ENCODE data around the gene CBY1. TPM values are rescaled to one million over a fixed set of nuclear protein-coding genes. Genes with fewer than 3 reads are reported as not detected.

The CBY1 gene
- total RNA-seq, 4 donors from 2014 or later, result 13.6 to 26.0 (median 23.0) TPM

DNA sequence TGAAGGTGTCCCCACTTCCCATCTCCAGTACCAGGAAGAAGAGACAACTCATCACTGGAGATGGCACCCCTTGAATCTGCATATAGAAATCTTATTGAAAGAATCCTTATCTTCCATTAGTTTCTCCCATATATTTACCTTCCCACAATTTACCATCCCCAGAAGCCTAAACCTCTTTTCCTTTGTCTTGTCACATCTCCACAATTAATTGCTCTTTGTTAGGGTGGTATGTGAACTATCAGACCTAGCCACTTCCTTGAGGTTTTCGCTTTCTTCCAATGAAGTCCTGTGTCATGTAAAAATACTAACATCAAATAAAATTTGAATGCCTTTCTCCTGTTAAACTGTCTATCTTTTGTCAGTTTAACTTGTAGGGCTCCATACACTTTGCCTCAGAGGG is 38.2 kb upstream of the CBY1 start:
- intact Hi-C loops (cut with DNase I), result no loop called here

DNA sequence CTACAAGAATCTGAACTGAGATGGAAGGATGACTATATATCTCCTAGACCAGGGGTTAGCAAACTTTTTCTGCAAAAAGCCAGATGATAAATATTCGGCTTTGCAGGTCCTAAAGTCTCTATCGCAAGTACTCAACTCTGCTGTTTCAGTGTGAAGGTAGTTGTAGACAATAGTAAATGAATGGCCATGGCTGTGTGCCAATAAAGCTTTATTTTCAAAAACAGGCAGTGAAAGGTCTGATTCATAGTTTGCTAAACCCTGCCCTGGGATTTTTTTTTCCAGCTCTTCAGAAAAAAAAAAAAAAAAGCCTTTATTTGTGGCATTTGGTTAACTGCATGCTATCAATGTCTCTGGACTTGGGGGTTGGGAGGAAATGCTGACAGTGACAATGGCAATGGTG is 37.8 kb upstream of the CBY1 start:
- Histone ChIP-seq H3K4me1 (no peaks in the 10 kb centered on the region), H3K27ac (no peak overlapping the region), H3K27me3 (no peaks in the 10 kb centered on the region), H3K9me3 (no peaks in the 10 kb centered on the region), H3K36me3 (no peaks in the 10 kb centered on the region), H3K4me3 (replicated peaks in 1 of 3) (no peak overlapping the region)
- 94 to 96% methylated on average over 2 of the region's 2 CpGs for WGBS, 2 donors
- intact Hi-C loops (cut with DNase I), result no loop called here
- no peak for TF ChIP-seq POLR2A (IDR thresholded peaks at IDR 0.05)
- no peak for TF ChIP-seq CTCF (IDR thresholded peaks at IDR 0.05)
- DNase-seq, result no peak

More for the DNA sequence above, 38.2 kb upstream of the CBY1 start:
- Histone ChIP-seq H3K4me1 (no peaks in the 10 kb centered on the region), H3K36me3 (no peaks in the 10 kb centered on the region), H3K27ac (no peak overlapping the region), H3K9me3 (no peaks in the 10 kb centered on the region), H3K4me3 (replicated peaks in 1 of 3) (no peak overlapping the region), H3K27me3 (no peaks in the 10 kb centered on the region)
- TF ChIP-seq CTCF (IDR thresholded peaks at IDR 0.05), result no peak
- TF ChIP-seq POLR2A (IDR thresholded peaks at IDR 0.05), result no peak
- no peak for DNase-seq
- 97 to 100% methylated on average over 1 of the region's 1 CpG for WGBS, 2 donors

DNA sequence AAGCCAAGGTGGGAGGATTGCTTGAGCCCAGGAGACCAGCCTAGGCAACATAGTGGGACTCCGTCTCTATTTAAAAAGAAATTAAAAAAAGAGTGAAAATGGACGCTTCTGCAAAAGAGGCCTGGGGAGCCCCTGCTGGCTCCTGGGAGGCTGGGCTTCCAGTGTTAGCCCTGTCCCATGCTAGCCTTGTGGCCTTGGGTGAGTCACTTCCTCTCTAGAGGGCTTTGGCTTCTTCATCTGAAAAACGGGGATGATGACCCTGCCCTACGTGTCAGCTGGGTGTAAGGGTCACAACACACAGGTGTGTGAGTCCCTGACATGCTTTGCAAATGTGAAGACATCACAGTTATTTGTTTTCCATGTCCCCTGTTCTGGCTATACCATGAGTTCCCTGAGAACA is 33.1 kb upstream of the CBY1 start:
- no peaks in the 10 kb centered on the region for H3K4me1 ChIP-seq
- H3K36me3 ChIP-seq, result no peaks in the 10 kb centered on the region
- H3K9me3 ChIP-seq, result no peaks in the 10 kb centered on the region
- no peak overlapping the region for H3K27ac ChIP-seq
- intact Hi-C loops (cut with DNase I), result no loop called here
- no peak overlapping the region for H3K4me3 ChIP-seq (replicated peaks in 1 of 3)
- no peak for TF ChIP-seq CTCF (IDR thresholded peaks at IDR 0.05)
- TF ChIP-seq POLR2A (IDR thresholded peaks at IDR 0.05), result no peak
- DNase-seq, result no peak
- H3K27me3 ChIP-seq, result no peaks in the 10 kb centered on the region
- WGBS, 2 donors, result 81 to 86% methylated on average over 4 of the region's 4 CpGs

- intact Hi-C loops (cut with DNase I), result no loop called here
- H3K4me3 ChIP-seq (replicated peaks in 1 of 3), result no peak overlapping the region
- 86 to 89% methylated on average over 5 of the region's 5 CpGs for WGBS, 2 donors
- DNase-seq, result no peak
- H3K36me3 ChIP-seq, result no peaks in the 10 kb centered on the region
- no peaks in the 10 kb centered on the region for H3K4me1 ChIP-seq
- H3K9me3 ChIP-seq, result no peaks in the 10 kb centered on the region
- H3K27me3 ChIP-seq, result no peaks in the 10 kb centered on the region
- TF ChIP-seq CTCF (IDR thresholded peaks at IDR 0.05), result no peak
- TF ChIP-seq POLR2A (IDR thresholded peaks at IDR 0.05), result no peak
- H3K27ac ChIP-seq, result no peak overlapping the region
Observed at GRCh38 chr22:38628444-38628843, 28.0 kb upstream of the CBY1 start.

DNA sequence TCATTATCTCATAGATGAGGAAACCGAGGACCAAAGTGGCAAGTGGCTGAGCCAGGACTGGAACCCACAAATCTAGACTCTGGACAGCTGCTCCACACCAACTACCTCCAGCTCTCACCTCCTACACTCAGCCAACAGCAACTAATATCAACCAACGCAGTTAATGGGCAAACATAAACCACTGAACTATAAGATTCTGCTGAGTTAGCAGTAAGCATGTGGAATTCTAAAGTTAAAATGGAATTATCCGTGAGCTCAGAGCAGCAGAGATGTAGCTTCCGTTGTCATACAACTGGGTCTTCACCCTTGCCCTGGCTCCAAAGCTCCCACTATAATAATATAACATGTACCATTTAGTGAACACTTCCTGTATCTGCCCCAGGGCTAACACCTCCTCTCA is 27.3 kb upstream of the CBY1 start:
- TF ChIP-seq CTCF (IDR thresholded peaks at IDR 0.05) (no peak), POLR2A (IDR thresholded peaks at IDR 0.05) (no peak)
- 88 to 90% methylated on average over 4 of the region's 4 CpGs for WGBS, 2 donors
- no peaks in the 10 kb centered on the region for H3K9me3 ChIP-seq
- no peak overlapping the region for H3K4me3 ChIP-seq (replicated peaks in 1 of 3)
- intact Hi-C loops (cut with DNase I), result no loop called here
- H3K4me1 ChIP-seq, result no peaks in the 10 kb centered on the region
- no peak overlapping the region for H3K27ac ChIP-seq
- no peak for DNase-seq
- no peaks in the 10 kb centered on the region for H3K36me3 ChIP-seq
- H3K27me3 ChIP-seq, result no peaks in the 10 kb centered on the region
